Suprapubic skin (tissue), 3 donors: ENCODE data around the gene IL9R.

ENCODE experiments used
- POLR2A ChIP-seq, 2 donors: fragments of 450-650 bp; IDR thresholded peaks; one replicate each; pipeline ENCODE4 v1.6.1; 2017; ENCODE audit warnings: antibody characterized with exemption in 2 of 2, mild to moderate bottlenecking in 2 of 2, moderate library complexity in 2 of 2
- TF ChIP-seq, protein P1 (sequence below), 2 donors: fragments of 200-600 bp in 1 of 2; fragments of 450-650 bp in 1 of 2; sonication (generic) in 1 of 2; IDR thresholded peaks; one replicate each; pipeline ENCODE4 v1.5.1; 2016 to 2019; ENCODE audit warnings: antibody characterized with exemption in 2 of 2, mild to moderate bottlenecking in 1 of 2, moderate library complexity in 1 of 2

- TF ChIP-seq POLR2A (IDR thresholded peaks at IDR 0.05) = no peak
- TF ChIP-seq, protein P1, sequence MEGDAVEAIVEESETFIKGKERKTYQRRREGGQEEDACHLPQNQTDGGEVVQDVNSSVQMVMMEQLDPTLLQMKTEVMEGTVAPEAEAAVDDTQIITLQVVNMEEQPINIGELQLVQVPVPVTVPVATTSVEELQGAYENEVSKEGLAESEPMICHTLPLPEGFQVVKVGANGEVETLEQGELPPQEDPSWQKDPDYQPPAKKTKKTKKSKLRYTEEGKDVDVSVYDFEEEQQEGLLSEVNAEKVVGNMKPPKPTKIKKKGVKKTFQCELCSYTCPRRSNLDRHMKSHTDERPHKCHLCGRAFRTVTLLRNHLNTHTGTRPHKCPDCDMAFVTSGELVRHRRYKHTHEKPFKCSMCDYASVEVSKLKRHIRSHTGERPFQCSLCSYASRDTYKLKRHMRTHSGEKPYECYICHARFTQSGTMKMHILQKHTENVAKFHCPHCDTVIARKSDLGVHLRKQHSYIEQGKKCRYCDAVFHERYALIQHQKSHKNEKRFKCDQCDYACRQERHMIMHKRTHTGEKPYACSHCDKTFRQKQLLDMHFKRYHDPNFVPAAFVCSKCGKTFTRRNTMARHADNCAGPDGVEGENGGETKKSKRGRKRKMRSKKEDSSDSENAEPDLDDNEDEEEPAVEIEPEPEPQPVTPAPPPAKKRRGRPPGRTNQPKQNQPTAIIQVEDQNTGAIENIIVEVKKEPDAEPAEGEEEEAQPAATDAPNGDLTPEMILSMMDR (IDR thresholded peaks at IDR 0.05) = no peak
These were observed 3.6 kb downstream of the IL9R start for GRCh38 chrX:156001001-156001666.
